ENCODE results near the gene APOF.

APOF gene

GRCh38 chr12:56334490-56334793, 28.2 kb downstream of the APOF start:
- DNase-seq (ENCODE audit: low read depth): no peak
- peak overlapping the region; percentile 77 for H3K4me3 ChIP-seq (ENCODE audit: low read depth, low read length)
- TF ChIP-seq CTCF (IDR thresholded peaks at IDR 0.05; ENCODE audit: low read depth, low read length, missing control alignments): no peak

GRCh38 chr12:56333679-56334489, 28.8 kb downstream of the APOF start, which contains the start of gene PAN2:
Gene PAN2, minus strand, starts transcription at chr12:56334000. Its CDS starts 906 bp downstream, at chr12:56333094.
- TF ChIP-seq CTCF (IDR thresholded peaks at IDR 0.05; ENCODE audit: low read depth, low read length, missing control alignments): peak; percentile 63
- H3K4me3 ChIP-seq (ENCODE audit: low read depth, low read length): peak within 1 kb of the TSS; percentile 77

GRCh38 chr12:56333197-56333678, 29.4 kb downstream of the APOF start:
- no peak for TF ChIP-seq CTCF (IDR thresholded peaks at IDR 0.05; ENCODE audit: low read depth, low read length, missing control alignments)
- DNase-seq (ENCODE audit: low read depth): no peak
- peak overlapping the region; percentile 77 for H3K4me3 ChIP-seq (ENCODE audit: low read depth, low read length)

More at GRCh38 chr12:56333679-56334489, 28.8 kb downstream of the APOF start, which contains the start of gene PAN2:
- peak; percentile 94 for DNase-seq (ENCODE audit: low read depth)

GRCh38 chr12:56332512-56333196, 30.0 kb downstream of the APOF start:
- TF ChIP-seq CTCF (IDR thresholded peaks at IDR 0.05; ENCODE audit: low read depth, low read length, missing control alignments): no peak
- no peak for DNase-seq (ENCODE audit: low read depth)
- peak overlapping the region; percentile 77 for H3K4me3 ChIP-seq (ENCODE audit: low read depth, low read length)

- no peak for TF ChIP-seq CTCF (IDR thresholded peaks at IDR 0.05; ENCODE audit: low read depth, low read length, missing control alignments)
- DNase-seq (ENCODE audit: low read depth): no peak
- no peak overlapping the region for H3K4me3 ChIP-seq (ENCODE audit: low read depth, low read length)
Observed at GRCh38 chr12:56330936-56331490, 31.6 kb downstream of the APOF start.

- no peak for TF ChIP-seq CTCF (IDR thresholded peaks at IDR 0.05; ENCODE audit: low read depth, low read length, missing control alignments)
- H3K4me3 ChIP-seq (ENCODE audit: low read depth, low read length): no peak overlapping the region
- no peak for DNase-seq (ENCODE audit: low read depth)
Observed at GRCh38 chr12:56326533-56326932, 36.1 kb downstream of the APOF start.

All from GM12864 (cell line).